HuH-7 (cell line): ENCODE data around the gene KAZN.

Experiments
- DNase-seq: peaks from one replicate; pipeline ENCODE4 v3.0.0; 2011; ENCODE audit warnings: low spot score

KAZN gene

GRCh38 chr1:14769486-14770274 is 171.2 kb downstream of the KAZN start:
- no peak for DNase-seq

GRCh38 chr1:14773396-14774025 is 175.0 kb downstream of the KAZN start:
- no peak for DNase-seq

- no peak for DNase-seq
Observed at GRCh38 chr1:14774225-14774624, 175.7 kb downstream of the KAZN start.

GRCh38 chr1:14774988-14775387 is 176.5 kb downstream of the KAZN start:
- no peak for DNase-seq

GRCh38 chr1:14775434-14775833 is 176.9 kb downstream of the KAZN start:
- DNase-seq, result no peak

- DNase-seq, result no peak
Observed at GRCh38 chr1:14777516-14778506, 179.3 kb downstream of the KAZN start.

- DNase-seq, result no peak
Observed at GRCh38 chr1:14778541-14778897, 180.0 kb downstream of the KAZN start.

GRCh38 chr1:14778898-14779865 is 180.7 kb downstream of the KAZN start:
- DNase-seq, result peak; percentile 35

- no peak for DNase-seq
Observed at GRCh38 chr1:14780271-14780670, 181.8 kb downstream of the KAZN start.

GRCh38 chr1:14781811-14782210 is 183.3 kb downstream of the KAZN start:
- no peak for DNase-seq

GRCh38 chr1:14782741-14783591 is 184.5 kb downstream of the KAZN start:
- DNase-seq, result no peak

- no peak for DNase-seq
Observed at GRCh38 chr1:14783592-14783886, 185.1 kb downstream of the KAZN start.

- no peak for DNase-seq
Observed at GRCh38 chr1:14784790-14785773, 186.6 kb downstream of the KAZN start.

GRCh38 chr1:14786109-14786675 is 187.7 kb downstream of the KAZN start:
- no peak for DNase-seq

GRCh38 chr1:14786681-14787080 is 188.2 kb downstream of the KAZN start:
- DNase-seq, result no peak

- no peak for DNase-seq
Observed at GRCh38 chr1:14787604-14788003, 189.1 kb downstream of the KAZN start.

- no peak for DNase-seq
Observed at GRCh38 chr1:14788080-14788479, 189.6 kb downstream of the KAZN start.

GRCh38 chr1:14790982-14791381 is 192.5 kb downstream of the KAZN start:
- DNase-seq, result no peak

- no peak for DNase-seq
Observed at GRCh38 chr1:14791654-14792053, 193.2 kb downstream of the KAZN start.
